HEK293 (cell line): Measurements from ENCODE around the gene CCNT2.

Experiments used
- CTCF ChIA-PET: fragments of 350-600 bp; formaldehyde crosslinking; extraction: SDS; loops from one replicate; lab custom pipeline; 2021; ENCODE audit warnings: antibody characterized with exemption; lab: Yijun Ruan, JAX
- POLR2A ChIA-PET: fragments of 300-600 bp; formaldehyde crosslinking; extraction: SDS; loops from one replicate; lab custom pipeline; 2020; ENCODE audit warnings: antibody characterized with exemption, inconsistent platforms; lab: Yijun Ruan, JAX
- H3K27ac ChIP-seq: fragments of 200-500 bp; sonication (Bioruptor generic); 2 replicates; pipeline ENCODE4 v1.5.1; 2014; ENCODE audit warnings: low read depth, low read length, control low read depth, inconsistent platforms; ENCODE audit errors: extremely low read depth
- H3K36me3 ChIP-seq, 2 experiments: fragments of 200-500 bp in 1 of 2; sonication (Bioruptor generic) in 1 of 2; 1 replicate in 1 of 2; 2 replicates in 1 of 2; pipeline ENCODE4 v1.5.1; 2014 to 2017; ENCODE audit warnings: inconsistent platforms in 2 of 2, low read length in 2 of 2; ENCODE audit not compliant: control insufficient read depth in 2 of 2, insufficient read depth in 1 of 2
- H3K4me1 ChIP-seq: fragments of 200-500 bp; sonication (Bioruptor generic); 2 replicates; pipeline ENCODE4 v1.5.1; 2014; ENCODE audit warnings: mild to moderate bottlenecking, low read length, inconsistent platforms; ENCODE audit not compliant: control insufficient read depth, insufficient read depth
- H3K4me3 ChIP-seq: 2 replicates; pipeline ENCODE4 v1.5.1; 2011; ENCODE audit warnings: low read depth, mild to moderate bottlenecking, control low read depth, low read length, moderate library complexity
- H3K9me3 ChIP-seq: fragments of 200-500 bp; sonication (Bioruptor generic); 2 replicates; pipeline ENCODE4 v1.5.1; 2014; ENCODE audit warnings: low read depth, low read length, inconsistent platforms; ENCODE audit not compliant: control insufficient read depth, insufficient read depth
- FEZF1 ChIP-seq: fragments of 450-650 bp; formaldehyde crosslinking; IDR thresholded peaks from 2 replicates; pipeline ENCODE4 v1.5.1; 2016; ENCODE audit warnings: missing biosample characterization, missing genetic modification characterization
- GFI1B ChIP-seq: fragments of 450-650 bp; formaldehyde crosslinking; IDR thresholded peaks from 2 replicates; pipeline ENCODE4 v1.5.1; 2016; ENCODE audit warnings: missing biosample characterization, missing genetic modification characterization
- GLI2 ChIP-seq: fragments of 450-650 bp; formaldehyde crosslinking; IDR thresholded peaks from 2 replicates; pipeline ENCODE4; 2017; ENCODE audit warnings: missing biosample characterization, missing genetic modification characterization, low read depth, borderline replicate concordance
- GLIS1 ChIP-seq: fragments of 450-650 bp; formaldehyde crosslinking; IDR thresholded peaks from 2 replicates; pipeline ENCODE4 v1.5.1; 2016; ENCODE audit warnings: missing biosample characterization, missing genetic modification characterization
- HOXA7 ChIP-seq: sonication (generic); formaldehyde crosslinking; IDR thresholded peaks from 2 replicates; pipeline ENCODE4 v1.8.1; 2022; ENCODE audit warnings: missing genetic modification reagents, borderline replicate concordance
- HOXC10 ChIP-seq: sonication (generic); formaldehyde crosslinking; IDR thresholded peaks from 2 replicates; pipeline ENCODE4 v1.8.1; 2023; ENCODE audit warnings: mild to moderate bottlenecking, missing genetic modification reagents
- KLF9 ChIP-seq: fragments of 450-650 bp; formaldehyde crosslinking; IDR thresholded peaks from 2 replicates; pipeline ENCODE4 v1.5.1; 2016; ENCODE audit warnings: missing biosample characterization, missing genetic modification characterization, low read depth
- OVOL3 ChIP-seq: fragments of 450-650 bp; formaldehyde crosslinking; IDR thresholded peaks from 2 replicates; pipeline ENCODE4 v1.5.1; 2016; ENCODE audit warnings: missing biosample characterization, missing genetic modification characterization
- PRDM1 ChIP-seq: fragments of 450-650 bp; formaldehyde crosslinking; IDR thresholded peaks from 2 replicates; pipeline ENCODE4; 2016; ENCODE audit warnings: missing biosample characterization, missing genetic modification characterization
- REPIN1 ChIP-seq: fragments of 450-650 bp; formaldehyde crosslinking; IDR thresholded peaks from 2 replicates; pipeline ENCODE4 v1.5.1; 2017; ENCODE audit warnings: missing biosample characterization, missing genetic modification characterization, low read depth
- SCRT2 ChIP-seq: fragments of 450-650 bp; formaldehyde crosslinking; IDR thresholded peaks from 2 replicates; pipeline ENCODE4 v1.5.1; 2016; ENCODE audit warnings: missing biosample characterization, missing genetic modification characterization
- SETDB1 ChIP-seq: IDR thresholded peaks from one replicate; pipeline ENCODE4 v1.6.1; 2017; ENCODE audit warnings: mild to moderate bottlenecking, low read length, moderate library complexity, mixed read lengths; ENCODE audit not compliant: insufficient read length
- TCF7L2 ChIP-seq: IDR thresholded peaks from 2 replicates; pipeline ENCODE4 v1.6.1; 2011; ENCODE audit warnings: low read depth, mild to moderate bottlenecking, inconsistent platforms, low read length, moderate library complexity, borderline replicate concordance
- TRIM28 ChIP-seq: IDR thresholded peaks from 2 replicates; pipeline ENCODE4 v1.6.1; 2011; ENCODE audit warnings: low read length, control low read depth, borderline replicate concordance
- WT1 ChIP-seq: fragments of 450-650 bp; formaldehyde crosslinking; IDR thresholded peaks from 2 replicates; pipeline ENCODE4 v1.5.1; 2016; ENCODE audit warnings: missing biosample characterization, missing genetic modification characterization
- ZBTB17 ChIP-seq: fragments of 450-650 bp; formaldehyde crosslinking; IDR thresholded peaks from 2 replicates; pipeline ENCODE4 v1.5.1; 2016; ENCODE audit warnings: missing biosample characterization, missing genetic modification characterization
- ZBTB49 ChIP-seq: fragments of 450-650 bp; formaldehyde crosslinking; IDR thresholded peaks from 2 replicates; pipeline ENCODE4 v1.5.1; 2016; ENCODE audit warnings: missing biosample characterization, missing genetic modification characterization, low read depth
- ZBTB6 ChIP-seq: fragments of 450-650 bp; formaldehyde crosslinking; IDR thresholded peaks from 2 replicates; pipeline ENCODE4 v1.5.1; 2017; ENCODE audit warnings: missing biosample characterization, missing genetic modification characterization
- ZFHX2 ChIP-seq: fragments of 450-650 bp; formaldehyde crosslinking; conservative IDR thresholded peaks from 2 replicates; pipeline ENCODE4 v1.5.1; 2016; ENCODE audit warnings: missing biosample characterization, missing genetic modification characterization
- ZFP37 ChIP-seq: fragments of 450-650 bp; formaldehyde crosslinking; IDR thresholded peaks from 2 replicates; pipeline ENCODE4 v1.5.1; 2016; ENCODE audit warnings: missing biosample characterization, missing genetic modification characterization
- ZFP69B ChIP-seq: fragments of 450-650 bp; formaldehyde crosslinking; IDR thresholded peaks from 2 replicates; pipeline ENCODE4 v1.5.1; 2016; ENCODE audit warnings: missing biosample characterization, missing genetic modification characterization
- ZNF140 ChIP-seq: fragments of 450-650 bp; formaldehyde crosslinking; IDR thresholded peaks from 2 replicates; pipeline ENCODE4 v1.5.1; 2016; ENCODE audit warnings: missing biosample characterization, missing genetic modification characterization
- ZNF148 ChIP-seq: fragments of 450-650 bp; formaldehyde crosslinking; IDR thresholded peaks from 2 replicates; pipeline ENCODE4 v1.5.0; 2017; ENCODE audit warnings: missing biosample characterization, missing genetic modification characterization, borderline replicate concordance
- ZNF248 ChIP-seq: fragments of 450-650 bp; formaldehyde crosslinking; IDR thresholded peaks from 2 replicates; pipeline ENCODE4 v1.5.1; 2017; ENCODE audit warnings: missing biosample characterization, missing genetic modification characterization
- ZNF292 ChIP-seq: fragments of 450-650 bp; formaldehyde crosslinking; IDR thresholded peaks from 2 replicates; pipeline ENCODE4 v1.5.1; 2016; ENCODE audit warnings: low read depth, missing biosample characterization, missing genetic modification characterization, borderline replicate concordance
- ZNF398 ChIP-seq: fragments of 450-650 bp; formaldehyde crosslinking; IDR thresholded peaks from 2 replicates; pipeline ENCODE4 v1.5.1; 2017; ENCODE audit warnings: missing biosample characterization, missing genetic modification characterization
- ZNF488 ChIP-seq: fragments of 450-650 bp; formaldehyde crosslinking; IDR thresholded peaks from 2 replicates; pipeline ENCODE4 v1.5.1; 2016; ENCODE audit warnings: missing biosample characterization, missing genetic modification characterization
- ZNF654 ChIP-seq: fragments of 450-650 bp; formaldehyde crosslinking; IDR thresholded peaks from 2 replicates; pipeline ENCODE4 v1.5.1; 2016; ENCODE audit warnings: low read depth, missing biosample characterization, missing genetic modification characterization
- ZNF664 ChIP-seq: fragments of 450-650 bp; formaldehyde crosslinking; IDR thresholded peaks from 2 replicates; pipeline ENCODE4 v1.5.1; 2016; ENCODE audit warnings: missing biosample characterization, missing genetic modification characterization
- ZNF747 ChIP-seq: fragments of 450-650 bp; formaldehyde crosslinking; IDR thresholded peaks from 2 replicates; pipeline ENCODE4 v1.5.1; 2016; ENCODE audit warnings: missing biosample characterization, missing genetic modification characterization
- ZNF792 ChIP-seq: fragments of 450-650 bp; formaldehyde crosslinking; IDR thresholded peaks from 2 replicates; pipeline ENCODE4 v1.5.1; 2016; ENCODE audit warnings: missing biosample characterization, missing genetic modification characterization

The CCNT2 gene

GRCh38 chr2:134917888-134918525 lies 615 bp upstream of the CCNT2 start:
- Histone ChIP-seq H3K4me1 (peaks cover 2% of the 10 kb centered on the region; the same call in 1 of the 2 replicates), H3K36me3 (peaks cover 0 to 11% of the 10 kb centered on the region in 2 experiments; a peak in 1 of 3 replicates), H3K4me3 (peak overlapping the region; percentile 99), H3K27ac (peak overlapping the region; percentile 97), H3K9me3 (no peaks in the 10 kb centered on the region)
- ChIA-PET POLR2A (interaction anchor here (0.6 to 1.5 kb wide), 6 partner anchors 10 to 613 kb away, joined by 3 to 4 read pairs (median 3); partner anchors contain the start of genes R3HDM1 and ZRANB3), CTCF (no interaction called here)
- no peak for TF ChIP-seq KLF9 (tag by site-specific recombination)
- TF ChIP-seq ZBTB49 (tag by site-specific recombination), result no peak
- no peak for TF ChIP-seq REPIN1
- TF ChIP-seq ZNF398 (tag by site-specific recombination), result peak; percentile 63
- no peak for TF ChIP-seq GLIS1
- no peak for TF ChIP-seq TRIM28
- TF ChIP-seq ZNF792 (tag by site-specific recombination), result no peak
- TF ChIP-seq HOXC10, result no peak
- no peak for TF ChIP-seq ZNF140
- TF ChIP-seq GLI2 (tag by site-specific recombination), result no peak
- 0 out of 2 replicates have a peak, but pooled peaks have one; percentile 31 for TF ChIP-seq ZBTB6 (tag by site-specific recombination)
- TF ChIP-seq TCF7L2, result no peak
- no peak for TF ChIP-seq ZNF248
- TF ChIP-seq HOXA7 (CRISPR knock-in tag), result no peak
- no peak for TF ChIP-seq GFI1B (tag by site-specific recombination)
- peak; percentile 65 for TF ChIP-seq SCRT2
- TF ChIP-seq ZNF292 (tag by site-specific recombination), result no peak
- no peak for TF ChIP-seq ZNF747 (tag by site-specific recombination)
- no peak for TF ChIP-seq ZNF488
- no peak for TF ChIP-seq OVOL3 (tag by site-specific recombination)
- no peak for TF ChIP-seq SETDB1
- no peak for TF ChIP-seq ZNF148
- no peak for TF ChIP-seq FEZF1
- TF ChIP-seq ZNF654 (tag by site-specific recombination), result no peak
- TF ChIP-seq WT1, result no peak
- no peak for TF ChIP-seq ZBTB17
- 0 out of 2 replicates have a peak, but pooled peaks have one; percentile 28 for TF ChIP-seq ZFP37 (tag by site-specific recombination)
- TF ChIP-seq ZNF664 (tag by site-specific recombination), result no peak
- TF ChIP-seq PRDM1 (tag by site-specific recombination), result peak; percentile 83
- TF ChIP-seq ZFP69B, result peak; percentile 24; the same call in 1 of the 2 replicates
- no peak for TF ChIP-seq ZFHX2 (tag by site-specific recombination)
